ENCODE results near the gene GFER. TPM values are rescaled to one million over a fixed set of nuclear protein-coding genes. Genes with fewer than 3 reads are reported as not detected.

Gene GFER
- total and polyA plus RNA-seq, 3 donors from 2014 or later, result 25.7 to 40.0 (median 25.8) TPM

GRCh38 chr16:1974157-1975070 lies 9.6 kb upstream of the GFER start:
- Histone ChIP-seq H3K36me3 (ENCODE audit: low read depth, missing control alignments) (no peaks in the 10 kb centered on the region), H3K4me1 (peaks cover 14% of the 10 kb centered on the region), H3K4me3 (no peak overlapping the region), H3K27ac (no peak overlapping the region), H3K27me3 (no peaks in the 10 kb centered on the region), H3K9me3 (no peaks in the 10 kb centered on the region)
- WGBS, 2 donors, result 89 to 94% methylated on average over 31 to 37 of the region's 42 CpGs
- intact Hi-C loops (cut with DNase I; ENCODE audit: low total_unique reads), result no loop called here
- no peak for DNase-seq
- no peak for TF ChIP-seq POLR2A (IDR thresholded peaks at IDR 0.05)
- TF ChIP-seq, protein P1, sequence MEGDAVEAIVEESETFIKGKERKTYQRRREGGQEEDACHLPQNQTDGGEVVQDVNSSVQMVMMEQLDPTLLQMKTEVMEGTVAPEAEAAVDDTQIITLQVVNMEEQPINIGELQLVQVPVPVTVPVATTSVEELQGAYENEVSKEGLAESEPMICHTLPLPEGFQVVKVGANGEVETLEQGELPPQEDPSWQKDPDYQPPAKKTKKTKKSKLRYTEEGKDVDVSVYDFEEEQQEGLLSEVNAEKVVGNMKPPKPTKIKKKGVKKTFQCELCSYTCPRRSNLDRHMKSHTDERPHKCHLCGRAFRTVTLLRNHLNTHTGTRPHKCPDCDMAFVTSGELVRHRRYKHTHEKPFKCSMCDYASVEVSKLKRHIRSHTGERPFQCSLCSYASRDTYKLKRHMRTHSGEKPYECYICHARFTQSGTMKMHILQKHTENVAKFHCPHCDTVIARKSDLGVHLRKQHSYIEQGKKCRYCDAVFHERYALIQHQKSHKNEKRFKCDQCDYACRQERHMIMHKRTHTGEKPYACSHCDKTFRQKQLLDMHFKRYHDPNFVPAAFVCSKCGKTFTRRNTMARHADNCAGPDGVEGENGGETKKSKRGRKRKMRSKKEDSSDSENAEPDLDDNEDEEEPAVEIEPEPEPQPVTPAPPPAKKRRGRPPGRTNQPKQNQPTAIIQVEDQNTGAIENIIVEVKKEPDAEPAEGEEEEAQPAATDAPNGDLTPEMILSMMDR (IDR thresholded peaks at IDR 0.05), result no peak

DNA sequence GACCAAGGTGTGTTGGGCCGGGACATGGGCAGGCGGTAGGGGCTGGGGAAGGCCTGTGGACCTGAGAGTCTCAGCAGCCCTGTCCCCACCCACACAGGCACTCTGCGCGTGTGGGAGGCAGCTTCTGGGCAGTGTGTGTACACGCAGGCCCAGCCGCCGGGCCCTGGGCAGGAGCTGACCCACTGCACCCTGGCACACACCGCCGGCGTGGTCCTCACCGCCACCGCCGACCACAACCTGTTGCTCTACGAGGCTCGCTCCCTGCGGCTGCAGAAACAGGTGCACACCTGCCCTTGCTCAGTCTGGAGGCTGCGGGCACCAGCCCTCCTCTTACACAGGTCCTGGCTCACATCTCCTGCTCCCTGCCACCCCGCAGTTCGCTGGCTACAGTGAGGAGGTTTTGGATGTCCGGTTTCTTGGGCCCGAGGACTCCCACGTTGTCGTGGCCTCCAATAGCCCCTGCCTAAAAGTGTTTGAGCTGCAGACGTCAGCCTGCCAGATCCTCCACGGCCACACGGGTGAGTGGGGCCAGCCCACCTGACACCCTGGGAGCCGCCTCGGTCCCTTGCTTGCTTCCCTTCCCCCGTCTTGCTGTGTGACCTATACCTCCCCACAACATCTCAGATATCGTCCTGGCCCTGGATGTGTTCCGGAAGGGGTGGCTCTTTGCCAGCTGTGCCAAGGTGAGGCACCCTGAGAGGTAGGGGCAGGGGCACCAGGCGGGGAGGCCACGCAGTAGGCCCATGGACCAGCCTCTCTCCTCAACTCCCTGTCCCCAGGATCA lies 8.4 kb upstream of the GFER start:
- no peaks in the 10 kb centered on the region for H3K27me3 ChIP-seq
- H3K9me3 ChIP-seq, result no peaks in the 10 kb centered on the region
- WGBS, 2 donors, result 89 to 95% methylated on average over 6 to 31 of the region's 33 CpGs
- H3K27ac ChIP-seq, result no peak overlapping the region
- DNase-seq, result no peak
- peaks cover 14% of the 10 kb centered on the region for H3K4me1 ChIP-seq
- no peak overlapping the region for H3K4me3 ChIP-seq
- H3K36me3 ChIP-seq (ENCODE audit: low read depth, missing control alignments), result no peaks in the 10 kb centered on the region
- TF ChIP-seq, protein P1 (IDR thresholded peaks at IDR 0.05), result no peak
- no peak for TF ChIP-seq POLR2A (IDR thresholded peaks at IDR 0.05)
- intact Hi-C loops (cut with DNase I; ENCODE audit: low total_unique reads), result no loop called here

- peaks cover 9% of the 10 kb centered on the region for H3K4me1 ChIP-seq
- H3K36me3 ChIP-seq (ENCODE audit: low read depth, missing control alignments), result no peaks in the 10 kb centered on the region
- H3K4me3 ChIP-seq, result no peak overlapping the region
- no peak for DNase-seq
- H3K9me3 ChIP-seq, result no peaks in the 10 kb centered on the region
- no peaks in the 10 kb centered on the region for H3K27me3 ChIP-seq
- intact Hi-C loops (cut with DNase I; ENCODE audit: low total_unique reads), result no loop called here
- TF ChIP-seq, protein P1 (IDR thresholded peaks at IDR 0.05), result no peak
- WGBS, 2 donors, result 93% methylated on average over 8 of the region's 8 CpGs; no CpG with 5 or more reads in 1 of the 2 donors
- H3K27ac ChIP-seq, result no peak overlapping the region
Measured at GRCh38 chr16:1976216-1976520, 7.8 kb upstream of the GFER start.

DNA sequence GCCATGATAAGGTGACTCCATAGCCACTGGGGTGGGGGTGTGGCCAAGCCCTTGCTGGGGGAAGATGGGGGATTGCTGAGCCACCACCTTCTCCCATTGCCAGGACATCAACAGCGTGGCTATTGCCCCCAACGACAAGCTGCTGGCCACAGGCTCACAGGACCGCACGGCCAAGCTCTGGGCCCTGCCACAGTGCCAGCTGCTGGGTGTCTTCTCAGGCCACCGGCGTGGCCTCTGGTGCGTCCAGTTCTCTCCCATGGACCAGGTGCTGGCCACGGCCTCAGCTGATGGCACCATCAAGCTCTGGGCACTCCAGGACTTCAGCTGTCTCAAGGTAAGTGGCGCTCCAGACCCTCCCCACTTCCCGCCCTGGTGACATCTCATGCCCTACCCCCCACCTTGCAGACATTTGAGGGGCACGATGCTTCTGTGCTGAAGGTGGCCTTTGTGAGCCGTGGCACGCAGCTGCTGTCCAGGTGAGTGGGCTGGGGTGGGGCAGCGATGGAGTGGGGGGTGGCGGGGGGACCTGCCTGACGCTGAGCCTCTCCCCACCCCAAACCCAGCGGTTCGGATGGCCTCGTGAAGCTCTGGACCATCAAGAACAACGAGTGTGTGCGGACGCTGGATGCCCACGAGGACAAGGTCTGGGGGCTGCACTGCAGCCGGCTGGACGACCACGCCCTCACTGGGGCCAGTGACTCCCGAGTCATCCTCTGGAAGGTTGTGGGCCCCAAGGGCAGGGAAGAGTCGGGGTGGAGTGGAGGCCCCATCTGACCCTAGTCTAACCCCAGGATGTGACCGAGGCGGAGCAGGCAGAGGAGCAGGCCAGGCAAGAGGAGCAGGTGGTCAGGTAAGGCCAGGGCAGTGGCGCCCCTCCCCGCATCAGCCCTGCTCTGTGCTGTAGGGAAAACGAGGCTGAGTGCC lies 6.8 kb upstream of the GFER start:
- no peak overlapping the region for H3K27ac ChIP-seq
- H3K4me3 ChIP-seq, result no peak overlapping the region
- H3K4me1 ChIP-seq, result peaks cover 7% of the 10 kb centered on the region
- no peaks in the 10 kb centered on the region for H3K9me3 ChIP-seq
- H3K27me3 ChIP-seq, result no peaks in the 10 kb centered on the region
- WGBS, 2 donors, result 92 to 100% methylated on average over 3 to 33 of the region's 33 CpGs
- no peaks in the 10 kb centered on the region for H3K36me3 ChIP-seq (ENCODE audit: low read depth, missing control alignments)
- TF ChIP-seq, protein P1 (IDR thresholded peaks at IDR 0.05), result no peak
- no peak for TF ChIP-seq POLR2A (IDR thresholded peaks at IDR 0.05)
- no peak for DNase-seq
- intact Hi-C loops (cut with DNase I; ENCODE audit: low total_unique reads), result no loop called here

Measured in testis (tissue), 3 donors.